KBM-7 (cell line): ENCODE measurements around the gene ACOX3.
A peak's percentile ranks its signal among the peaks of the same experiment; 100 is the strongest.
"Not testable (repeated sequence)": the region's sequence is repeated elsewhere in the genome, so short reads cannot be mapped to it uniquely, and the experiment has no call there.

Source experiments
- DNase-seq: peaks from one replicate; pipeline ENCODE4 v3.0.0-alpha.2; 2015
- in situ Hi-C: fragments of 300-500 bp; cut with MboI; formaldehyde crosslinking; loops from 2 replicates; pipeline ENCODE4 v1.14.3; 2020; ENCODE audit warnings: low sequenced_read_pairs, low pct_unique_long_range_greater_than_20kb, mixed read lengths

ACOX3 gene

DNA sequence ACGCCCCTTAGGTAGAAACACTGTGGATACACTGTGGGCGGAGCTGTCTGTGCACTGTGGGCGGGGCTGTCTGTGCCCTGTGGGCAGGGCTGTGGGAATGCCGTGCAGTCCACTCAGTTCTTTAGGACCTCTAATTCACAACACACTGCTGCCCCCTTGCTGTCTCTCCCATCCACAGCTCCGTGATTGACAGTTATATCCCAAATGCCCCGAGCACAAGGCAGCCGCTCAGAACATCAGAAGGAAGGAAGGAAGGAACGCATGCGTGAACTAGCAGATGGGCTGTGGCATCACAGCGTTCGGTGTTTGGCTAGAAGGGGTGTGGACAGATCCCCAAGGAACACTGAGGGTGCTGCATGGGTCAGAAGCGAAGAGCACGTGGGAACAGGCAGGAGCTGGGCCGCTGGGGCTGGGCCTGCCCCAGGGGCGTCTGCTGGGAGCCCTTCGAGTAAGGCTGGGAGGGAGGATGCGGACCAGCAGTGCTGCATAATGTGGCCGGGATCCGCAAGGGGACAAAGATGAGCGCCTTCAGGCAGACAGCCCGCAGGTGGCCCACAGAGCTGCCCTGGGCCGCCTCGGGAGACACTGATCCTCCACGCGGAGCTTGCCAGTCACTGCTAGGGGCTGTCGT lies 29.8 kb downstream of the ACOX3 start:
- DNase-seq = peak; percentile 66
- in situ Hi-C loops = no loop called here

DNA sequence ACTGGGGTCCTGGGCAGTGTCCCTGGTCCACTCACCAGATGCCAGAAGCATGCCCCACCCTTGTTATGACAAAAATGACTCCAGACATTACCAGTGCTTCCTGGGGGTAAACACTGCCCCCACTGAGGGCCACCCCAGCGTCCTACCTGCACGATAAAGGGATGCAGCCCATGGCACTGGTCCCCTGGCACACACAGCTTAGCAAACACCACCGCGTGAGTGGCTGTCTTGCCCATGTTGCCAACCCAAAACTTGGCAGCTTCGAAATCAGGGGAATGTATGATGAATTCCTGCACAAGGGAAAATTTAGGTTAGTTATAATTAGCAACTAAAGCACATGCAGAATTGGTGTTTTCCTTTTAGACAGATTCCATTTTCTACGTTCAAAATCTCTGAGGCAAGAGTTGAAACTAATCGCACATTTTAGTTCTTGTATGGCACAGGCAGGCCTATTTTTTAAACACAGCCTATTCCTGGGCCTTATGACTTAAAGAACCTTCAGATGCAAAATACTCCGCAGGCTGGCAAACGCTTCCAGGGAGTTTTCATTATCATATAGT lies 30.4 kb downstream of the ACOX3 start:
- in situ Hi-C loops = no loop called here
- no peak for DNase-seq

DNA sequence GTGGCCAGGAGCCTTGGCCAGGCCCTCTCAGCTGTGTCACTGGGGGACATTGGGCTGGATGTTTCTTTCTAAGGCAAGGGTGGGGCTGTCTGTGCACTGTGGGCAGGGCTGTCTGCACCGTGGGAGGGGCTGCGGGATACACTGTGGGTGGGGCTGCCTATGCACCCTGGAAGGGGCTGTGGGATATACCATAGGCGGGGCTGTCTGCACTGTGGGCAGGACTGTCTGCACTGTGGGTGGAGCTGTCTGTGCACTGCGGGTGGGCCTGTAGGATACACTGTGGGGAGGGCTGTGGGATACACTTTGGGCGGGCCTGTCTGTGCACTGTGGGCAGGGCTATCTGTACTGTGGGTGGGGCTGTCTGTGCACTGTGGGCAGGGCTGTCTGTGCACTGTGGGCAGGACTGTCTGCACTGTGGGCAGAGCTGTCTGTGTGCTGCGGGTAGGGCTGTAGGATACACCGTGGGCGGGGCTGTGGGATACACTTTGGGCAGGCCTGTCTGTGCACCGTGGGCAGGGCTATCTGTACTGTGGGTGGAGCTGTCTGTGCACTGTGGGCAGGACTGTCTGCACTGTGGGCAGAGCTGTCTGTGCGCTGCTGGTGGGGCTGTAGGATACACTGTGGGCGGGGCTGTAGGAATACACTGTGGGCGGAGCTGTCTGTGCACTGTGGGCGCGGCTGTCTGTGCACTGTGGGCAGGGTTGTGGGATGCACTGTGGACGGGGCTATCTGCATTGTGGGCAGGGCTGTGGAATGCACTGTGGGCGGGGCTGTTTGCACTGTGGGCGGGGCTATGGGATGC lies 31.1 kb downstream of the ACOX3 start:
- in situ Hi-C loops = no loop called here
- DNase-seq = no peak

DNA sequence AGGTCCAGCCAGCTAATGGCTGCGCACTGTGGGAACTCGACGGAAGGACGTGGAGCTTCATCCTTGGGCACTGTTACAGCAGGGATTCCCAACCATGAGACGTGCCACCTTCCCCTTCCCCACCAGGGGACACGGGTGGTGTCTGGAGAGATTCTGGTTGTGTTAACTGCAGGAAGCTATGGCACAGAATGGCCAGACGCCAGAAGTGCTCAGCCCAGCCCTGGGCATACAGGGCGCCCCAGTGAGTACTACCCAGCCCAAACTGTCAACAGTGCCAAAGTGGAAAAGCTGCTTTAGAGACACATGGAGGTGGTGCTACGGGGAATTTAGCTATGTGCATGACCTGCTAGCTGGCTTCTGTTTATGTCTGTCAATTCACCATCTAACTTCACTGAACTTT lies 32.8 kb downstream of the ACOX3 start:
- in situ Hi-C loops = no loop called here
- DNase-seq = no peak

DNA sequence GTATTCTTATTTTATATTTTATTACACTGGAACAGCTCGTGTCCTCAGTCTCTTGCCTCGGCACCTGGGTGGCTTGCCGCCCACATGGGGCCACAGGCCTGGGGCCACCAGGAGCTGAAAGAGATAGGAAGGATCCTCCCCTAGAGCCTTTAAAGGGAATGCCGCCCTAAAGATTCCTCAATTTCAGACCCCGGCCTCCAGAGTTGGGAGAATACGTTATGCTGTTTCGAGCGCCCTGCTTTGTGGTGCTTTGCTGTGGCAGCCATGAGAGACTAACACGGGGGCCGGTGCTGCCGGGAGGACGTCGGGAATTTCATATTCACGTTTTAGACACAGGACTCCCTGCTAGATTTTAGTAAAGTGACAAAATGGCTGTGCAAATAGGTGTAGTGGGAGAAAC lies 33.2 kb downstream of the ACOX3 start:
- in situ Hi-C loops = no loop called here
- DNase-seq = no peak

DNA sequence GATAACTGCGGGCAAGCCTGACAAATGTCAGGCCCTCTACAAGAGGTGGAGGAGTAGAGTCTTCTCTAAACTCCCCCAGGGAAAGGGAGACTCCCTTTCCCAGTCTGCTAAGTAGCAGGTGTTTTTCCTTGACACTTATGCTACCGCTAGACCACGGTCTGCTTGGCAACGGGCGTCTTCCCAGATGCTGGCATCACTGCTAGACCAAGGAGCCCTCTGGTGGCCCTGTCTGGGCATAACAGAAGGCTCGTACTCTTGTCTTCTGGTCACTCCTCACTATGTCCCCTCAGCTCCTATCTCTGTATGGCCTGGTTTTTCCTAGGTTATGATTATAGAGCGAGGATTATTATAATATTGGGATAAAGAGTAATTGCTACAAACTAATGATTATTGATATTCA lies 33.6 kb downstream of the ACOX3 start:
- peak; percentile 20 for DNase-seq

DNA sequence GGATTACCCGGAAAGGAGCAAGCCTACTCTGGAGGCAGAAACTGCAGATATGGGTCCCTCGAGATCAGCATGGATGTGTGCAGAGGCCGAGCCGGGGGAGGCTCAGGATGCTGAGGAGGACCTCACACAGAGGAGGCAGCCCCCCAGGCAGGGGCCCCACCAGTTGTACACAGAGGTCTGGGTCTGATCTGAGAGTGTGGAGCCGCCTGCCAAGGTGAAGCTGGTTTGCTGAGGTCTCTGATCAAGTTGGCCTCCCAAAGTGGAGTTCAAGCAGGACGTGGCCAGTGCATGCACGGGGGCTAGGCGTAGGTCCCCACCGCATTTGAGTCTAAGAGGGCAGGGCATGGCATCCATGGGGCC lies 35.0 kb downstream of the ACOX3 start:
- in situ Hi-C loops = no loop called here
- no peak for DNase-seq

More for the DNA sequence above, 33.6 kb downstream of the ACOX3 start:
- in situ Hi-C loops = not testable (repeated sequence)

DNA sequence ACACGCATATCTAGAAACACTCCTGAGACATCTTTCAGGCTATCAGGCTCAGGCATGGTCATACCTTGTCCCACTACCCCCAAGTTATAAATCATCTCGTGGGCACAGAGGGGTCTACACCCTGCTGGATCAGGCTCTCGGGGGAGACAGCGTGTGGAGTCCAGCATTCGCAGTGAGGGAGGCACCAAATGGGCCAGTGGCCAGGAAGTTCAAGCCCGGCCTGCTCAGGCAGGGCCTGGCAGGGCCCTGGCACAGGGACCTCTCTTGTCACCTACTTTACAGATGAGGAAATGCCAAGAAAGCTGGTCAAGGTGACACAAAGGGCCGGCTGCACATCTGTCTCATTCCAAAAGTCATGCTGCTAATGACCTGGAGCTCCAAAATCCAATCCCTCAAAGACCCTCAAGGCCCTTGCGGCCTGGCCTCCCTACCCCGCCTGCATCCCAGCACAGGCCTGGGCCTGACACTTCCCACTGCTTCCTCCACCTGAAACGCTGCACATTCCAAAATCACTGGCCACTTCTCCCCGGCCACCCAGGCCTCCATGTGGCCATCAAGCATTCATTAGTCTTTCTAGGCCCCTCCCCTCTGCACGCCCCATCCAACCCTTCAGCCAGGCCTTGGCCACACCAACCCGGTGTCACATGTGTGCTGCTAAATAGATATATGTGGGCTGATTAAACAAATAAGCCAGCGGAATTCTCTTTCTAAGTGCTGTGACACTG lies 35.6 kb downstream of the ACOX3 start:
- in situ Hi-C loops = no loop called here
- DNase-seq = no peak

DNA sequence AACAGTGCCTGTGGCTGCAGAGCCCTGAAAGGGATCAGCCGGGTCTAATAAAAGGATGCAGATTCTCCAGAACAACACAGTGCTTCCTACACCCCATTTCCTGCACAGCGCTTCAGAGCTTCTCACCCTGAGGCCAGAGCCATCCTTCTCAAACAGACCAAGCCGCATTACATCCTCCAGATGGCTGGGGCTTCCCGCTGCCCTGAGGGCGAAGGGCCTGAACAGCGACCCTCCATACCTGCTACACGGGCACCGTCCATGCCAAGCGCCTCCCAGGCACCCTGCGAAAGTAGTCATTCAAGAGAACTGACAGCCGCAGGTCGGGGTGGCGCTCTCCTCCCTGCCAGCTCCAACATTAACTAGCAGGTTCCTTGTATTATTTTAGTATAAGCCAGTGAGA lies 36.5 kb downstream of the ACOX3 start:
- in situ Hi-C loops = no loop called here
- no peak for DNase-seq

DNA sequence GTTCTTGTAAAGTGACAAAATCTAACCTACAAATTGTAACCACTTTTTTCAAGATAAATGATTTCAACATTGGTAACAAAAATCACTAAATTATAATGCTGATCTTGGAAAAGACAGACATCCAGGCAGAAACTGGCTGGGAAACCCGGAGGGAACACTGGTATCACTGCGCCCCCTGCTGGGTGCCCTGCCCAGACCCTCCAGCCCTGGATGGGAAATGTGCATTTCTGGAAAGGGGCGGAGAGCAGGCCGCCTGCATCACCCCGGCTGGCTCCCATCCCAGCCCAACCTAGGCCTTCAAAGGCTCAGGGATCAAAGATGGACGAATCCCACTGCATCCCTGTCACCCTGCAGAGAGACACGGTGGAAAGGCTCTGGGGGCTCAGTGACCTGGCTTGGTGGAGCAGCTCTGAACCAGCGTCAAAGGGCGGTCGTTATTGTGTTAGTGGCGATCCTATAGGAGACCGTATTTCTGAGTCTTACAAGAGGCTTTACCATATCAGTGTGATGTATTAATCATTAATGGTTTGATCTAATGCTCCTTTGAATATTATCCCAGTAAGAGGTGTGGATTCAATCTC lies 37.3 kb downstream of the ACOX3 start:
- in situ Hi-C loops = no loop called here
- peak; percentile 74 for DNase-seq

DNA sequence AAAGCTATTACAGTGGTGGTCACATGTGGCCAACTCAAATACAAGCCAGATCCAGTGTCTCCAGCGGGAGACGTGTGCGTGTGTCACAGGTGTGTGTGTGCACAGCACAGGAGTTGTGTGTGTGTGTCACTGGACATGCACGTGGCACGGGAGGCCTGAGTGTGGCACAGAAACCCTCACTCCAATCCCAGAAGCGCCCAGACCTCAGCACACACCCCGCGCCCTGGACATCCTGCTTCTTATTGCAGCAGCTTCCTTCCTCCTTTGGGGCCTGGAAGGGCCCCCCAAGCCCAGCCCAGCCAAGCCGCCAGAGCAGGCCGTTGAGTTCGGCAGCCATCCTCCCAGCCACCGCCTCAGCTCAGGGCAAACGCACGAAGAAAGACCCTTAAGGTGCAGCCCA lies 37.9 kb downstream of the ACOX3 start:
- in situ Hi-C loops = no loop called here
- peak; percentile 50 for DNase-seq

DNA sequence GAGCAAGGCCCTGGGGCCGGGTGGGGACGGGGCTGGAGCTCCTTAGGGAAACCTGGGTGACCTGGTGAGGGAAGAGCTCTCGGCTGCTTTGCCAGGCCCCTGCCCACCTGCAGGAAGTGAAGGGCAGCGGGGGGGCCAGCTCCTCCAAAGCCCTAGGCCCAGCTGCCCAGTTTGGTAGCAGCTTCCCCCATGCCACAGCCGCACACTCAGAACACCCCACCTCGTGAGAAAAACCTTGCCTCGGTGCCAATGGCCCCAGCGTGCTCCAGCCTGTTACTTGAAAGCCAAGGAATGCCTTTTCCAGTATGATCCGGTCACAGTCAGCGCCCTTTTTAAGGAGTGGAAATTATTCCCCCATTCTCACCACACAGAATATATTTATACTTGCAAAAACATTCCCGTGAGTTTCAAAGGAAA lies 38.3 kb downstream of the ACOX3 start:
- no peak for DNase-seq
- in situ Hi-C loops = no loop called here

DNA sequence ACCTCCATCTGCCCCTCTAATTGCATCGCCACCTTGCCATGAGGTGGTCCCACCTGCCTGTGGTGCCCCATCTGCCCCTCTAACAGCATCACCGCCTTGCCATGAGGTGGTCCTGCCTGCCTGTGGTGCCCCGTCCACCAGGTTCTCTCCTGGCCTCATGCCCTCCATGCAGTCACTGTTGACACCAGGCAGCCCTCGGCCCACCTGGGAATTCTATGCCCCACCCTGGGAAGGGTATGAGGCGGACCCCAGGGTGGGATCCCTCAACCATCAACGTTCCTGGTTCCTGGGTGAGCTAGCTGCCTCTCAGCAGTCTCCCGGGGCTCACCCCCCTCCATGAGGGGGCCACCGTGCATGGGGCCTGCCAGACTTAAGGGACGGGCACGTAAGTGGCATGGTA lies 38.9 kb downstream of the ACOX3 start:
- in situ Hi-C loops = no loop called here
- DNase-seq = no peak

DNA sequence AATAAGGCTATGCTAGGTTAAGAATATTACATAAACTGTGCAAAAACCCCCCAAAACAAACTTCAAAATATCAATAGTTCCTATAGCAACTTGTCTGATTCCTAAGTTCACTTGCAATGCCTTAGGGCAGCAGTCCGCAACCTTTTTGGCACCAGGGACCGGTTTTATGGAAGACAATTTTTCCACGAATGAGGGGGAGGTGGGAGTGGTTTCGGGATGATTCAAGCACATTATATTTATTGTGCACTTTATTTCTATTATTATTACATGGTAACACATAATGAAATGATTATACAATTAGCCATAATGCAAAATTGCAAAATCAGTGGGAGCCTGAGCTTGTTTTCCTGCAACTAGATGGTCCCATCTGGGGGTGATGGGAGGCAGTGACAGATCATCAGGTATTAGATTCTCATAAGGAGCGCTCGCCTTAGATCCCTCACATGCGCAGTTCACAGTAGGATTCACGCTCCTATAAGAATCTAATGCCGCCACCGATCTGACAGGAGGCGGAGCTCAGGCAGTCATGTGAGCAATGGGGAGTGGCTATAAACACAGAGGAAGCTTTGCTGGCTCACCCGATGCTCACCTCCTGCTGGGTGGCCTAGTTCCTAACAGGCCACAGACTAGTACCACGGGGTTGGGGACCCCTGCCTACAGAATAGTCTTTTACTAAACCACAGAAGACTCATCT lies 39.7 kb downstream of the ACOX3 start:
- in situ Hi-C loops = no loop called here
- DNase-seq = no peak

DNA sequence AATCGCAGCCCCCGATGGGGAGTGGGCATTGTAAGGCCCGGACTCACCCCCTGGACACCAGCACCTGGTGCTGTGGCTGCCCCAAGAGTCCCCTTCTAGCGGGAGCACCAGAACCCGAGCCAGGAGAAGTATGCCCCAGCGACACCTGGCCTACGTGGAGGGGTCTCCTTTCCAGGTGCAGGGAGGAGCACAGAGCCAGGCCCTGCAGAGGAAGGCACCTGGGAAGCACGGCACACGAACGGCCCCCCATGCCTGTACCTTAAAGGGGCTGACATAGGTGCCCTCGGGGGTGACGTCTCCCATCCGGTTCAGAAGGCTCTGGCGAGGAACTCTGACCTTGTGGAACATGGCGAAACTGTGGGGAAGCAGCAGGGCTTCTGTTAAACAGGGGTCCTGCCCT lies 41.2 kb downstream of the ACOX3 start:
- in situ Hi-C loops = no loop called here
- no peak for DNase-seq

DNA sequence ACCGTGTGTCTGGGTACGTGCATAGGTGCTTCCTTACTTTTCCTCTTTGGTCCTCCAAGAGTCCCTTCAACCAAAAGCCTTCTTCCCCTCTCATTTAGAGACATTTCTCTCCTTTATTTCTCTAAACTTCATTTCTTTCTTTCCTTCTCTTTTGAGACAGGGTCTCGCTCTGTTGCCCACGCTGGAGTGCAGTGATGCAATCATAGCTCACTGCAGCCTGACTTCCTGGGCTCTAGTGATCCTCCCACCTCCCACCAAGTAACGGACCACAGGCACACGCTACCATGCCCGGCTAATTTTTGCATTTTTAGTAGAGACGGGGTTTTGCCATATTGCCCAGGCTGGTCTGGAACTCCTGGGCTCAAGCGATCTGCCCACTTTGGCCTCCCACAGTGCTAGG lies 42.2 kb downstream of the ACOX3 start:
- in situ Hi-C loops = no loop called here
- DNase-seq = peak; percentile 12

DNA sequence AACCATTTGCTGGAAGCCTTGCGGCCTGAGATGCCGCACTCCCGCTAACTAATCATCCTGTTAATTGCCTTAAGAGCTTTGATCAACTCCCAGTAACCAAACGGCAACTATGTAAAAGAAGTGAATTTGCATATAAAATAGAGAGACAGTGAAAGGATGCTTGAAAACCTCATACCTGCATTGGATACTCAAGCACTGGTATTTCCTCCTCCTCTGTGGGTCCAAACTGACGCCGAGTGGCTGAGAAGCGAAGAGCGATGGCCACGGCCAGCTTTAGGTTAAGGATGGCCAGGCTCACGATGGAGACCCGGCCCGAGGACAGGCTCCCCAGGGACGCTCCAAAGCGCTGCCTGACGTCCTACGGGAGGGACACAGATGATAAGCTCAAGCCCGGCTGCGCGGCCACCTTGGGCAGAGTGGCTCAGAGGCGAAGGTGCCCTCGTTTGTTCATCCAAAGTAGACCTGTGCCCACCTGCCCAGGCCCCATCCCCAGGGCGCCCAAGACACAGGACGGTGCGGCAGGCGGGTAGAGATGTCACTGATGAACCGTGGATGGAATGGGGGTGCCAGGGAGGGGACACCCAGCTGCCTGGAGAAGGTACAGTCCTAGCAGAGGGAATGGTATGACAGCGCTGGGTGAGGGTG lies 43.6 kb downstream of the ACOX3 start:
- in situ Hi-C loops = no loop called here
- no peak for DNase-seq

DNA sequence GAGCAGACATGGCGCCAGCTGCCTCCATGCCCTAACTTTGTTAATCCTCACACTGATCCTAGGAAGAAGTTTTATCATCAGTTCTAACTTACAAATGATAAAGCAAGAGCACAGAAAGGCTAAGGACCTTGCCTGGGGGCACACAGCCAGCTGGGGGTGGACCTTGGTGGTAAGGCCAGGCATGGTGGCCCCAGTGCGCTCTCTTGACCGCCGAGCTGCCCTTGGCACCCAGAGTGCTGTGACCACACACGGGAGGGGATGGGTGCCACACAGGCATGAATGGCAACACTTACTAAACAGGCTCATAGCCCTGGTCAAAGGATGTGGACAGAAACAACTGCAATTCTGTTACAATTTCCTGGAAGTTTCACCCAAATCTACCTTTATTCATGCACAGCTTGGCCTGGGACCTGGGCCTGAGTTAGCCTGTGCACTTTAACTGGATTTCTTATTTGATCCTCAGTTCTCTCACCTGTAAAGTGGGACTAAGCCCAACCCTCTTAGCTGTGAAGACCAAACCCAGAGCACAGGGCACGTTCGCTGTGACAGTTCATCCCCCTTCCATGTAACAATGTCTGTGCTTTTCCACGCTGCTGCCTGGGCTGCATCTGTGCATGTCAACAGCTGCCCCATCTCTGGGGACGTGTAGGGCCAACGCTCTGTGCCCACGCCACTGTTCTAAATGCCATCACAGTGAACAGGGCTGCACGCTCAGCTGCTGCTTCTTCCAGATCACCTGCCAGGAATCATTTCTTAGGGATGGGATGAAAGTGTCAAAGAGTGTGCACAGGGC lies 44.8 kb downstream of the ACOX3 start:
- DNase-seq = no peak
- in situ Hi-C loops = no loop called here
